Measurements from ENCODE around the gene TOPBP1.

The TOPBP1 gene

GRCh38 chr3:133661454-133662277, at the start of gene TOPBP1:
Gene TOPBP1, minus strand, starts transcription at chr3:133661941. Its CDS starts 814 bp downstream, at chr3:133661127.
- intact Hi-C loops (cut with DNase I; ENCODE audit: low total_unique reads) = loop anchor here (10.0 kb wide), 1 partner anchor 263 kb away; no protein-coding TSS in a partner anchor
- H3K9me3 ChIP-seq = no peaks in the 10 kb centered on the region

GRCh38 chr3:133711013-133711412, 49.3 kb upstream of the TOPBP1 start:
- H3K27ac ChIP-seq = no peak overlapping the region
- no peaks in the 10 kb centered on the region for H3K9me3 ChIP-seq
- no peaks in the 10 kb centered on the region for H3K4me1 ChIP-seq
- DNase-seq = no peak
- H3K27me3 ChIP-seq = no peaks in the 10 kb centered on the region
- no peaks in the 10 kb centered on the region for H3K36me3 ChIP-seq
- intact Hi-C loops (cut with DNase I; ENCODE audit: low total_unique reads) = no loop called here
- no peak for TF ChIP-seq CTCF (IDR thresholded peaks at IDR 0.05)
- H3K4me3 ChIP-seq = no peak overlapping the region

More at GRCh38 chr3:133661454-133662277, at the start of gene TOPBP1:
- Histone ChIP-seq H3K27me3 (no peaks in the 10 kb centered on the region), H3K4me3 (peak within 1 kb of the TSS; percentile 86 to 98), H3K27ac (peak within 1 kb of the TSS; percentile 86 to 87), H3K36me3 (peaks cover under 1 to 24% (median 11%) of the 10 kb centered on the region in 3 donors), H3K4me1 (peaks cover 0 to 23% (median 4%) of the 10 kb centered on the region in 4 donors)
- TF ChIP-seq CTCF (IDR thresholded peaks at IDR 0.05) = no peak
- DNase-seq = peak; percentile 69 to 81

- Histone ChIP-seq H3K4me3 (no peak overlapping the region), H3K9me3 (no peaks in the 10 kb centered on the region), H3K27me3 (no peaks in the 10 kb centered on the region), H3K27ac (no peak overlapping the region), H3K36me3 (no peaks in the 10 kb centered on the region), H3K4me1 (no peaks in the 10 kb centered on the region)
- DNase-seq = no peak
- no peak for TF ChIP-seq CTCF (IDR thresholded peaks at IDR 0.05)
- intact Hi-C loops (cut with DNase I; ENCODE audit: low total_unique reads) = no loop called here
Observed at GRCh38 chr3:133709139-133709750, 47.5 kb upstream of the TOPBP1 start.

GRCh38 chr3:133706033-133706432, 44.3 kb upstream of the TOPBP1 start:
- no peak overlapping the region for H3K27ac ChIP-seq
- no peaks in the 10 kb centered on the region for H3K36me3 ChIP-seq
- H3K4me1 ChIP-seq = no peaks in the 10 kb centered on the region
- H3K4me3 ChIP-seq = no peak overlapping the region
- no peak for DNase-seq
- intact Hi-C loops (cut with DNase I; ENCODE audit: low total_unique reads) = no loop called here
- H3K9me3 ChIP-seq = no peaks in the 10 kb centered on the region
- H3K27me3 ChIP-seq = no peaks in the 10 kb centered on the region
- TF ChIP-seq CTCF (IDR thresholded peaks at IDR 0.05) = no peak

- no peak for TF ChIP-seq CTCF (IDR thresholded peaks at IDR 0.05)
Observed at GRCh38 chr3:133703915-133704314, 42.2 kb upstream of the TOPBP1 start.

More at GRCh38 chr3:133703915-133704314, 42.2 kb upstream of the TOPBP1 start:
- H3K36me3 ChIP-seq = no peaks in the 10 kb centered on the region
- H3K4me1 ChIP-seq = no peaks in the 10 kb centered on the region
- H3K27me3 ChIP-seq = no peaks in the 10 kb centered on the region
- H3K9me3 ChIP-seq = no peaks in the 10 kb centered on the region
- H3K27ac ChIP-seq = no peak overlapping the region
- intact Hi-C loops (cut with DNase I; ENCODE audit: low total_unique reads) = no loop called here
- DNase-seq = no peak
- no peak overlapping the region for H3K4me3 ChIP-seq

All from tibial artery (tissue), 4 donors.